Suppressor macrophage treated with lipopolysaccharide for 1 hour (primary cell): ENCODE measurements around the gene MCC.

ENCODE experiments used
- DNase-seq, 3 donors: peaks; one replicate each; pipeline ENCODE4 v3.0.0-alpha.2; 2020 to 2022

MCC gene

DNA sequence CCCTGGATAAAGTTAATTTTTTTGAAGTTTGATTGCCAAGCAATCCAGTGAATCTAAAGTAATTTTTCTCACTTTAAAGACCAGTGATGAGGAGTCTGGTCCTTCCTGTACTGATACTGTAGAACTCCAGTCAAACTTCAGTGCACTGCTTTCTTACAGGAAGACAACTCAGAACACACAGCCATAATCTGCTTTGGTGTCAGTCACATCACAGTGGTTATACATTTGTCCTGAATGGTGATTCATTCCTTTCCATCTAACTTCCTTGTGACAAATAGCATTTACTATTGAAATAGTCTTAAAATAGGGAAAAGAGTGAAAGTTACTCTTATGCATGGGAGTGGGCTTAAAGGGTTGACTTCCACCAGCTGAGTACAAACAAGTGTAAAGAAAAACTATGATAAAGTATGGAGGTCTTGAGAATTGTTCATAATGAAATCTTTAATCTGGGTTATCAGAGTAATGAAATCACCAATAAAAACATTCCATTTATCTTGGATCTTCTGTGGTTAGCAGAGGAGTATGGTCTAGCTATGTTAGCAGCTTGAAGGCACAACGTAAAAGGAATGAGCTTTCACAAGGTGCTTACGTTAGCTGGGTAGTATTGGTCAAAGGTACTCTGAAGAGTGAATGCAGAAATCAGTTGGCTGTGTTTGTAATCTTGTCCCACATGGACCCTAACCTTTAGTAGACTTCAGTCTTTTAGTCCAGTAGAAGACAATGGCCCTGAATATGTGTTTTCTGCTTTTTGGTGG is 470.2 kb downstream of the MCC start:
- DNase-seq: no peak

GRCh38 chr5:113005454-113005853 is 482.8 kb downstream of the MCC start:
- no peak for DNase-seq

GRCh38 chr5:113003763-113004162 is 484.5 kb downstream of the MCC start:
- DNase-seq: no peak

DNA sequence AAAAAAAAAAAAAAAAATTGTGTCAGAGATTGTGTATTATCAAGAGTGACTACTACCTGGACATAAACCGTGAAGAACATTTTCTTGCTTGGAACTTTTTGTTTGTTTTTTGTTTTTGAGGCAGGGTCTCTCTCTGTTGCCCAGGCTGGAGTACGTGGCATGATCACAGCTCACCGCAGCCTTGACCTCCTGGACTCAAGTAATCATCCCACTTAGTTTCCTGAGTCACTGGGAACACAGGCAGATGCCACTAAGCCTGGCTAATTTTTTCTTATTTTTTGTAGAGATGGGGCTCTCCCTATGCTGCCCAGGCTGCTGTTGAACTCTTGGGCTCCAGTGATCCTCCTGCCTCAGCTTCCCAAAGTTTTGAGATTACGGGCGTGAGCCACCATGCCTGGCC is 485.8 kb downstream of the MCC start:
- no peak for DNase-seq

- no peak for DNase-seq
These were observed 487.8 kb downstream of the MCC start for GRCh38 chr5:113000466-113000865.

DNA sequence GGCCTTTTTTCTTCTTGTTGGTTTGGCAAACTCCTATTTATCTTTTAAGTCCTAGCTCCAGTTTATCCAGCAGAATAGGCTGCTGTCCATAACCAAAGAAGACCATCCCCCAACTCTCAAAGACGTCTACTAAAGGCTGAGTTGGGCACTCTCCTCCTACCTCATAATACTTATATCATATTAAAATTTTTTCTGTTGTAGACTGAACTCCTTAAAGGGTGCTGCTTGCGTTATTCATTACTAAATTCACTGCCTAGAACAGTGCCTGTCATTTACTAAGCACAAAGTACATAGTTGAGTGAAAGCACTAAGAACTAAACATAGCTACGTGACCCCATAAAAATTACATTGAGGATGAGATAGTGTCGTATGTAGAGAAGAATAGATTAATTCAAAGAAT is 490.0 kb downstream of the MCC start:
- no peak for DNase-seq

DNA sequence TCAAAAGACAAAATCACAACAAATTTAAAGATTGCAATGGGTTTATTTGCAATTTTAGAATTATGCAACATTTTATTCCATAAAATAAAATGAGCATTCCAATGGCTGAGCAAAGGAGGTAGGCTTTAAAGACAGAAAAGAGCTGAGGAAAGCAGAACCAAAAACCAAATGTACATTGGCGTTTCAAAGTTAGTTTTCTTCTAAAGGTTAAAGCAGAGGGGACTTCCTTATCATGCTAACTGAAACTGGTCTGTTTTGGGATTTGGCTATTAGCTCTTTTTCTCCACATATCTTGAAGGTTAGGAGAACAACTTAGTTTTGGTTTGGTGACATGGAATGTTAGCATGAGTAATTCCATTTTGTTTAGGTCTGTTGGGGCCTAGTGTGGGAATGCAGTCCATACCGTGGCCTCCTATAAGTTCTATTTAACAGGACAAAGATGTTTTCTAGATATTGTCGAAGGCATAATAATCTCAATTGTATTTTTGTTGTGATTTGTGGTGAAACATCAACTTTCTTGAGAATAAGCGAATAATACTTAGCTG is 491.4 kb downstream of the MCC start:
- DNase-seq: no peak

DNA sequence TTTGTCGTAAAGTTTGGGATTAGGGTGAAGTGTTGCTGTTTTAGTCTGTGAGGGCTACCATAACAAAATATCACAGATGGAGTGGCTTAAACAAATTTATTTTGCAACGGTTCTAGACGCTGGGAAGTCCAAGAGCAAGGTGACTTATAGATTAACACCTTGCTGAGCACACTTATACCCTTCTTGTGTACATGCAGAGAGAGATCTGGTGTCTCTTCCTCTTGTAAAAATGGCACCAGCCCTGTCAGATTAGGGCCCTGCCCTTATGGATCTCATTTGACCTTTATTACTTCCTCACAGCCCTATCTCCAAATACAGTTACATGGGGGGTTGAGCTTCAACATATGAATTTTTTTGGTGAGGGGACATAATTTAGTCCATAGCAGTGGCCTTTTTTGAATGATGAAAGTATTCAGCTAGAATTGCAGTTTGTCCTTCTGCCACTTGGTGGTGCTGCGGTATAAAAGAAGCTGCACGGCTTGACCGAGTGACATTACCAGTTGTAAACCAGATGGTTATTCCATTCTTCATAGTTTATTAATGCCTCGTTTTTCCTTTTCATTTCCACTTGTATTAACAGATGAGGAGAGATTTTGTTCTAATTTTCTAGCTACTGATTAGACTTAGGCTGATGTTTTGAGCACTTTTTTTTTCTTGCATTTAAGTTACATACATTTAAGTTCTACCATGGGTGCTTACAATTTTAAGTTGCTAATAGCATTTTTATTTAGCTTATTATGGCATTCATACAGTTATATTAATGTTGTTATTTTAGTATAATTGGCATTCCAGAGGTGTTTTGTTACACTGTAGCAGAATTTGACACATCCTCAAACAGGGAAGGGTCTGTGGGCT is 492.3 kb downstream of the MCC start:
- peak; percentile 78 to 87 (median 79) for DNase-seq

- DNase-seq: no peak
These were observed 502.0 kb downstream of the MCC start for GRCh38 chr5:112986224-112986623.

- no peak for DNase-seq
These were observed 504.9 kb downstream of the MCC start for GRCh38 chr5:112983363-112983762.

DNA sequence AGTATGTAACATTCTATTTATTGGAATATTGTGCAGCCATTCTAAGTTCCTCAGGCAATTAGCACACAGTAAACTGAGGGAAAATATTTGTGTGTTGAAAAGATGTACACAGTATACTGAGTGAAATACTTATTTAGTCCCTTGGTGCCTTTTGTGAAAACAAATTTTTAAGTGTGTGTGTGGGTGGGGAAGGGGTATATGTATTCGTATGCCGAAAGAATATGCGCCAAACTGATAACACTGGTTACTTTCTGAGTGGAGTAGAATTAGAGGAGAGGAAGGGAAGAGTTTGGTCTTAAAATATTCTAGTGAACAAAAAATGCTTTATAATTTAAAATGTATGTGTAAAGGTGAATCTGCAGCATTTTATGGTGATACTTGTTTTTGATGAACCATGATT is 508.5 kb downstream of the MCC start:
- no peak for DNase-seq

DNA sequence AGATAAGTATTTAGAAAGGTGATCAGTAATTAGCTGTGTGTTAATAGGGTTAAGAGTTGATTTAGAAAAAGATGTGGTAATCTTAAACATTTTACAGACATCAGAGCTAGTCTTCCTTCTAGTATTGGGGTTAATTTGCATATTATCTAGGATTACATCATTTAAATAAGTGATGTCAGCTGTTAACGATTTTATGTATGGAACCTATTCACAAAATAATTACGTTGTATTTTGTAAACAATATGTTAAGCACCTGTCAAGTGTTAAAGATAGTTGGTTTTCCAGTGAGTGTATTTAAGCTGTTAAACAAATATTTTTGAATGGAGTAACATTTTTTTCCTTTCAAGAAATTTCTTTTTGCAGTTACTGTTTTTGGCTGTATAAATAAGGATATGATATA is 509.4 kb downstream of the MCC start:
- peak in 2 of 3 donors; percentile 46 to 64 for DNase-seq

DNA sequence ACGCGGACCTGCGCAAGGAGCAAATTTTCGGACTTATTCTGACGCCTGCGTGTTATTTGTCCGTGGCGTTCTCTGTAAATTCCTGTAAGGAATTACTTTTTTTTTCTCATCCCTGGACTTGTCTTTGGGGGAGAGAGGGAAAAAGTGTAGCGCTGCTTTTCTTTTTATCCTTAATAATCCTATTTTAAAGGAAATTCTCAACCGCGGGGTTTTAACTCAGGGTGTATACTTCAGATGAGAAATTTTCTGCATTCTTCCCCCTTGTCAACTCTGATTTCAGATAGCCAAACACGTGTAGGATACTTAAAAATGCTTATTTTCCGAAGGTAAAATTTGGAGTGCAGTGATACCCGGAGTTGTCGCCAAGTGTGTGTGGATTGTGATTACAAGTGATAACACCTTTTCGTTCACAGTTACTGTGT is 510.8 kb downstream of the MCC start:
- no peak for DNase-seq

- DNase-seq: peak; percentile 97 to 99 (median 99)
These were observed 511.6 kb downstream of the MCC start, which contains the start of gene DCP2 for GRCh38 chr5:112976432-112977309. TSS of gene DCP2 (plus strand) at chr5:112976798. CDS start at chr5:112976934, 136 bp downstream.

DNA sequence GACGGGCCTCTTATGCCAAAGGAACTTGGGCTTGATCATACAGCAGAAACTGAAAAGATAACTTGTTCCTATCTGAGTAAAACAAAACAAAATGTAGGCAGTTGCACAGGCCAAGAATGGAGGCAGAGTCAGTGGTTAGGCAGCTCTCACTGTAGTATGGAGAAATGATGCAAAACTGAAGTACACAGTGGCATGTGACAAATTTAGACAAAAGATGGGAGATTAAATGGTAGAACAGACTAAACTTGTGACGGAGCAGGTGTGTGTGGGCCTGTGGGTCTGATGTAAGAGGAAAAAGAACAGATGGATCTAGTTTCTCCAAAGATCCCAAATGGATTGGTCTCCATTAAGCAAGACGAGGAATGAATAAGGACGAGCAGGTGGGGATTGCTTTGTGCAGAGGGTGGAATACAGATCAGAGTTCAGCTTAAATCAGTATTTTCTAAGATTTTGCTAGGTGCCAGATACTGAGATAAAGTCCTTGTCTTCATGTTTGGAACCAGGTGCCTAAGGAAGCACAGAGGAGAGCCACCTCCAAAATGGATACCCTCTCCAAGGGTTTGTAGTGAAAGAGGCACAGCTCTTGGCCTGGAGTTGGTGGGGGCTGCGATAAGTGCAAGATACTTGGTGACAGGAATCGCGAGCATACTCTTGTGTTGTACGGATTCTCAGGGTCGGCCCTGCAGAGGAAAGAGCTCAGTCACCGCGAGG is 512.4 kb downstream of the MCC start:
- DNase-seq: peak in 1 of 3 donors; percentile 16

GRCh38 chr5:112974901-112975300 is 513.4 kb downstream of the MCC start:
- DNase-seq: no peak

- DNase-seq: no peak
These were observed 514.3 kb downstream of the MCC start for GRCh38 chr5:112973904-112974303.

DNA sequence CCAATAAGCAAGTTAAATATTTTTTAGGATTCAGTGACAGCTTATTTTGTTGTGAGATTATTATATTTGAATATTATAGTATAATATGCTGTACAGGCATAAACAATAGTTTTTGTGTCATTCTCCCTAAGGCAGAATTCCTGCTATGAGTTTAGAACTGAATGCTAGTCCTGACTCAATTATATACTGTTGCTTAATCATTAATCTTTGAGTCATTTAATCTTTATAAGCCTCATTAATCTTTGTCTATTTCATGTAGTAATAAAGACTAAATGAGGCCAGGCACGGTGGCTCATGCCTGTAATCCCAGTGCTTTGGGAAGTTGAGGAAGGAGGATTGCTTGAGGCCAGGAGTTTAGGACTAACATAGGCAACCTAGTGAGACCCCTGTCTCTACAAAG is 515.2 kb downstream of the MCC start:
- no peak for DNase-seq
